Fibroblast of the aortic adventitia (primary cell): ENCODE data around the gene ZNF385B. TPM values are rescaled to one million over a fixed set of nuclear protein-coding genes. Genes with fewer than 3 reads are reported as not detected.

Source experiments
- DNase-seq: peaks from one replicate; pipeline ENCODE4 v3.0.0-alpha.2; 2010; ENCODE audit warnings: low read depth
- H3K4me3 ChIP-seq: 2 replicates; pipeline ENCODE4 v1.5.1; 2011; ENCODE audit warnings: low read depth, mild to moderate bottlenecking, control low read depth, low read length, moderate library complexity
- total RNA-seq: library from RNA; depleted of rRNA; stranded (reverse); fragments of >200 nt; gene quantifications from 2 replicates; pipeline ENCODE4 v1.2.3, GENCODE V29; 2012; ENCODE audit warnings: low replicate concordance
- TF ChIP-seq, protein P1 (sequence below): IDR thresholded peaks from 2 replicates; pipeline ENCODE4 v1.5.1; 2011; ENCODE audit warnings: mild to moderate bottlenecking, low read length, control low read depth, inconsistent platforms; ENCODE audit not compliant: insufficient read depth

The ZNF385B gene
- total RNA-seq, 1 donor: 4.8 TPM

DNA sequence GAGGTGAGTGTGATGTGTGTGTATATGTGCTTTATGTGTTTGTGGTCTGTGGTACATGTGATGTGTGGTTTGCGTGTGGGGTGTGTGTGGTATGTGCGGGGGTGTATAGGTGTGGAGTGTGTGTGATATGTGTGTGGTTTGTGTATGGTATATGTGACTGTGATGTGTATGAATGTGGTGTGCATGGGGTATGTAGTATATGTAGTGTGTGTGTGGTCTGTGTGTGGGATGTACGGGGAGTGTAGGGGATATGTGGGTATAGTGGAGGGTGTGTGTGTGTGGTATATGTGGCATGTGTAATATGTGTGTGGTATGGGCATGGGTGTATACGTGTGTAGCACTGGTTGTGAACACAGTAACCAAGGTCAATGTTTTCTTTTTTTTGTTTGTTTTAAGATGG is 87.4 kb downstream of the ZNF385B start:
- DNase-seq: no peak
- H3K4me3 ChIP-seq: no peak overlapping the region
- TF ChIP-seq, protein P1, sequence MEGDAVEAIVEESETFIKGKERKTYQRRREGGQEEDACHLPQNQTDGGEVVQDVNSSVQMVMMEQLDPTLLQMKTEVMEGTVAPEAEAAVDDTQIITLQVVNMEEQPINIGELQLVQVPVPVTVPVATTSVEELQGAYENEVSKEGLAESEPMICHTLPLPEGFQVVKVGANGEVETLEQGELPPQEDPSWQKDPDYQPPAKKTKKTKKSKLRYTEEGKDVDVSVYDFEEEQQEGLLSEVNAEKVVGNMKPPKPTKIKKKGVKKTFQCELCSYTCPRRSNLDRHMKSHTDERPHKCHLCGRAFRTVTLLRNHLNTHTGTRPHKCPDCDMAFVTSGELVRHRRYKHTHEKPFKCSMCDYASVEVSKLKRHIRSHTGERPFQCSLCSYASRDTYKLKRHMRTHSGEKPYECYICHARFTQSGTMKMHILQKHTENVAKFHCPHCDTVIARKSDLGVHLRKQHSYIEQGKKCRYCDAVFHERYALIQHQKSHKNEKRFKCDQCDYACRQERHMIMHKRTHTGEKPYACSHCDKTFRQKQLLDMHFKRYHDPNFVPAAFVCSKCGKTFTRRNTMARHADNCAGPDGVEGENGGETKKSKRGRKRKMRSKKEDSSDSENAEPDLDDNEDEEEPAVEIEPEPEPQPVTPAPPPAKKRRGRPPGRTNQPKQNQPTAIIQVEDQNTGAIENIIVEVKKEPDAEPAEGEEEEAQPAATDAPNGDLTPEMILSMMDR: no peak

DNA sequence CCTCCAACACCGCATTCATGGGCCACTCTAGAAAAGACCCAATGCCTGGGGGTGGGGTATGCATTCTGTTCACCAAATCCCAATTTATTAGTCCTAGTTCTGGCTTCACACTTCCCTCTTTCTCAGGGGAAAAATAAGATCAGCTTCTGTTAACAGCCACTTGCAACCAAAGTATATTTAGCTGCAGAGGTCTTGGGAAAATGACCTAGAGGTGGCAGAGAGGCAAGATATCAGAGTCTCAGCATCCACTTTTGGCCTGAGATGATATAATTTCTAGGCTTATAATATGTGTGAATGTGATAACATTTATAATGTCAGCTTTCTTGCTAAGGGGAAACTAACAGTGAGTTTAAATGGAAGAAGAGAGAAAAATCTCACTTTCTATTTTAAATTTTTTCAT is 89.1 kb downstream of the ZNF385B start:
- TF ChIP-seq, protein P1: no peak
- no peak overlapping the region for H3K4me3 ChIP-seq
- DNase-seq: no peak

DNA sequence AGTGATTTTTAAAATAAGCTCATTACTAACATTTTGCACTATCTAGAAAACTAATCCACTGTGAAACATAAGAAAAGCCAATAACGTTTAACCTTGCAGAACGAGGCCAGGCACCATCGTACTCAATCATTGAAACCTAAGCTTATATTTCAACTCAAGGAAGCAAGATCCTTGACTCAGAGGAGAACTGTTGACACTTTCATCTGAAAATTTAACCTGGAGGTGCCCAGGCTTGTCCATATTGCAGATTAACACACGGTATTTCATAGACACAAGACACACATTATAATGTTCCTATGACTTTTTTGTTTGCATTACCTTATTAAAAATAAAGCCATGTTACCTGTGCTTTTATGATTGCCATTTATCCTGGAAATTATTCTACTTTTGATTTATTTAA is 89.6 kb downstream of the ZNF385B start:
- TF ChIP-seq, protein P1: no peak
- no peak for DNase-seq

DNA sequence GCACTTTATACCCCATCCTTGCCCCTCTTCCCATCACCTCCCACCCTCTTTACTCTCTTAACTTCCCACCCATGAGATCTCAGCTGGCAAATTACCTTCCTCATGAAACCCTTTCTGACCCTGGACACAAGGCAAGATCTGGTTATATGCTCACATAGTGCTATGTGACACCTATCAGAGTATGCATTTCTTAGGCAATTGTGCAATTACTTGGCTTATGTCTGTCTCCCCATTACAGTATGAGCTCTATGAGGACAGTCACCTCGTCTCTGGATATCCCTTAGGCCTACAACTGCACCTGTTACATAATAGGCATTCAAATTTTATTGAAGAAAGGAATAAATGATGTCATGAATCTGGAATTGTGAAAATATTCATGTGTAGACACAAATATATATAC is 91.4 kb downstream of the ZNF385B start:
- no peak overlapping the region for H3K4me3 ChIP-seq
- TF ChIP-seq, protein P1: no peak
- DNase-seq: no peak

More for the DNA sequence above, 89.6 kb downstream of the ZNF385B start:
- H3K4me3 ChIP-seq: no peak overlapping the region

GRCh38 chr2:179769323-179769722 is 92.1 kb downstream of the ZNF385B start:
- no peak for DNase-seq
- no peak overlapping the region for H3K4me3 ChIP-seq
- TF ChIP-seq, protein P1: no peak

DNA sequence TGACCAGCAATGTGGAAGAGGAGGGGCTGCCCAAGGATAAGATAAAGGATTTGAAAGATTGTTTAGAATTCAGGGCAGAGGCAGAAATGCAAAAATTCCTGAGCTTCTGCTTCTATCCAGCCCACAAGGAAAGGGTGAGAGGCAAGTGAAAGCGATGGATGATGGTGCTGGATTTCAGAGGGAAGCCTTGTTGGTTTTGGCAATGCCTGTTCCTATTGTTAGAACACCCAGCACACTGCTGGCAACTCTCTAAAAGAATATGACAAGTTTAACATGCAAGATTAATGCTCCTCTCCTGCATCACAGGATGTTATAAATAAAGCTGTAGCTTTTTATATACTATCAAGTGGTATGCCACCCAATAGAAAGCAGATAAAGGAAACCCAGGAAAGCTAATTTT is 92.6 kb downstream of the ZNF385B start:
- TF ChIP-seq, protein P1: no peak
- DNase-seq: peak; percentile 99
- no peak overlapping the region for H3K4me3 ChIP-seq

GRCh38 chr2:179765666-179766065 is 95.7 kb downstream of the ZNF385B start:
- TF ChIP-seq, protein P1: no peak
- no peak for DNase-seq
- no peak overlapping the region for H3K4me3 ChIP-seq
